RKO (cell line): ENCODE measurements around the gene ELP5.

Experiments
- DNase-seq: peaks from one replicate; pipeline ENCODE4 v3.0.0-alpha.2; 2016; ENCODE audit warnings: low spot score

The ELP5 gene, protein sequence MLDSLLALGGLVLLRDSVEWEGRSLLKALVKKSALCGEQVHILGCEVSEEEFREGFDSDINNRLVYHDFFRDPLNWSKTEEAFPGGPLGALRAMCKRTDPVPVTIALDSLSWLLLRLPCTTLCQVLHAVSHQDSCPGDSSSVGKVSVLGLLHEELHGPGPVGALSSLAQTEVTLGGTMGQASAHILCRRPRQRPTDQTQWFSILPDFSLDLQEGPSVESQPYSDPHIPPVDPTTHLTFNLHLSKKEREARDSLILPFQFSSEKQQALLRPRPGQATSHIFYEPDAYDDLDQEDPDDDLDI

DNA sequence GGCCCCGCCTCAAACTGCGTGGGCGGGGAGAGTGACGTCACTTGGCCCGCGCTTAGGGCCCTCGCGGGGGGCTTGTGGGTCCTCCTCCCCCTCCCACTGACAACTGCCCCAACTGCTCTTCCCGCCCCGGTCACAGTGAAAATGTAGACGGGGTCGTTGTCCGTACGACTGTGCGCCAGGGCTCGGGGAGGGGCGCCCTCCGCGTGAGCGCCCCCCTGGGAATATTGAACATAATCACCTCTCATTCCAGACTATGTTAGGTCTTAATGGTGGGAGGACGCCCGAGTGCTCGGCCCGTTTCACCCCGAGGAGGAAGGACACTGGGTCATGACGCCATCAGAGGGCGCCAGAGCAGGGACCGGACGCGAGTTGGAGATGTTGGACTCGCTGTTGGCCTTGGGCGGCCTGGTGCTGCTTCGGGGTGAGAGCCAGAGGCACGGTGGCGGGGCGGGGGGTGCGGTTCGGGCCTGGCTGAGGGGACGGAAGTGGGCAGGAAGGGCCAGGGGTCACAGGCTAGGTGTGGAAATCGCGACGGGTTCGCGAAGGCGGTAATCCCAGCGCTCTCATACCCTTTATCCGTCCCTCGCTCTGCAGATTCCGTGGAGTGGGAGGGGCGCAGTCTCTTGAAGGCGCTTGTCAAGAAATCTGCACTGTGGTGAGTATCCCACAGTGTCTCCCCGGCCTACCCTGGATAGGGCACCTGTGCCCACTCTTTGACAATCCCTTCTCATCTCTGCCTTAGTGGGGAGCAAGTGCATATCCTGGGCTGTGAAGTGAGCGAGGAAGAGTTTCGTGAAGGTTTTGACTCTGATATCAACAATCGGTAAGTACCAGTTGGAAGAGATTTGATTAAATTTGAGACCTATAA lies at the start of gene ELP5:
Gene ELP5 (plus strand): TSS at position 40 of the 868 bp plus-strand sequence. CDS start 336 bp downstream, at position 376.
- DNase-seq: peak; percentile 94

DNA sequence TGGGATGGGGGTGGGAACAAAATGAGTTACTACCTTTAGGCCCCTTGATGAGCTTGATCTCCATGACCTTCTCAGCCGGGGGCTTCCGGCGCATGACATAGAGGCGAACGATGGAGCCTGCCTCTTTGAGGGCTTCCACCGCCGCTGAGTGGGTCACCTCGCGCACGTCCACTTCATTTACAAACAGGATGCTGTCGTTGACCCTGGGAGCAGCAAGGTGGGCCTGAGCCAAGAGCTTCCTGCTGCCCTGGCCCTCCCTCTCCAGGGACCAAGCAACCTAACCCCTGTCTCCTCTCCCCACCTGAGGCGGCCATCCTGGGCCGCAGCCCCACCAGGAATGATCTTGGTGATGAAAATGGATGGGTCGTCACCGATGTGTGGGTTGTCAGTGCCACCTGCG lies 48.6 kb upstream of the ELP5 start:
- DNase-seq: no peak

DNA sequence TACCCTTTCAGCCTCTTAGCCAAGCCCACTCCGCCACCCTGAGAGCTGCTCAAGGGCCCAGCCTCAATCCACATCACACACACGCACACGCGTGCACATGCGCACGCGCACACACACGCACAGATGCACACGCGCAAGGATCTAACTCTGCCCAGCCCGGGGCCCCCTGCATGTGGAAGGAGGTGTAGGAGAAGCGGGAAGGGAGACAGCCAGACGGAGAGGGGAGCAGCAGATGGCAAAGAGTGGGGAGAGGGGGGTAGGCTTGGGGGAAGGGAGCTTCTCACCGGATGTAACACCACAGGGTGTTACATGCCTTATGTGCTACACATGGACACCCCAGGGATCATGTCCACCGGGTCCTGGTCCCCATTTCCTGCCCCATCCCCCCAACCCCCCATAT lies 47.7 kb upstream of the ELP5 start:
- no peak for DNase-seq

DNA sequence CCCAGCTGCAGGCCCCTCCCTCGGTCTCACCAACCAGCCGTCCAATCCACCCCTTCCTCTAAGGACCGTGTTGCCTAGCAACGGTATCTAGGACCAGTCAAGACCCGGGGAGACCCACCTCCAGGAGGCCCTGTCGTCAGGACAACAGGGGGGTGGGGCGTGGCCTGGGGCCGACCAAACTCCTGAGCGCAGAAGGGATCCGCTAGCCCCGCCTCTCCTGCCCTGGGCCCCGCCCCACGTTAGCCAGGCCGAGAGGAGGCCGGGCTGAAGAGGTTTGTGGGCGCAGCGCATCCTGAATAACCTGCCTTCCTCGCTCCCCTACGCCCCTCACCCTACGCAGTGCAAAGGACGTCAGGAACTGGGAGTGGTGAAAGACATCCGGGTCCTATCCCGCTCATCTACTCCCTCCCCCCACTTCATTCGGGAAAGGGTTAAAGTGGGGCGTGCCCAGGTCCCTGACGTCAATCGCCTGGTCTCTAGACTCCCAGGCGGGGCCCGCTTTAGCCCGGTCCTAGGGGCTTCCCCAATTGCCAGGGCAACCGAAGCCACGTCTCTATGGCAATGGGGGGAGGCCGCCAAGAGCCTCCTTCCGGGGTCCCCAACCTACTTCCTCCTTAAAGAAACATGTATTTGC lies 47.1 kb upstream of the ELP5 start:
- DNase-seq: no peak

DNA sequence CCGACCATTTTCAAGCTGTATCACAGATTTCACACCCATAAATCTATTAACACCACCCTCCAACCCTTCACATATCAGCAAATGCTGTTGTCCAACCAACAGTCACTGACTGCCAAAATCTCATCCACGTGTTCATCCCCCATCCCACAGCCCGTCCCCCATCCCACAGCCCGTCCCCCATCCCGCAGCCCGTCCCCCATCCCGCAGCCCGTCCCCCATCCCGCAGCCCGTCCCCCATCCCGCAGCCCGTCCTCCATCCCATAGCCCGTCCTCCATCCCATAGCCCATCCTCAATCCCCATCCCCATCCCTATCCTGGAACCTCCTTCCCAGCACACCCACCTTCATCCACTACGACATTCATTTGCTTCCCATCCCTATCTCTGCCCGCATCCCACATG lies 46.5 kb upstream of the ELP5 start:
- DNase-seq: no peak

DNA sequence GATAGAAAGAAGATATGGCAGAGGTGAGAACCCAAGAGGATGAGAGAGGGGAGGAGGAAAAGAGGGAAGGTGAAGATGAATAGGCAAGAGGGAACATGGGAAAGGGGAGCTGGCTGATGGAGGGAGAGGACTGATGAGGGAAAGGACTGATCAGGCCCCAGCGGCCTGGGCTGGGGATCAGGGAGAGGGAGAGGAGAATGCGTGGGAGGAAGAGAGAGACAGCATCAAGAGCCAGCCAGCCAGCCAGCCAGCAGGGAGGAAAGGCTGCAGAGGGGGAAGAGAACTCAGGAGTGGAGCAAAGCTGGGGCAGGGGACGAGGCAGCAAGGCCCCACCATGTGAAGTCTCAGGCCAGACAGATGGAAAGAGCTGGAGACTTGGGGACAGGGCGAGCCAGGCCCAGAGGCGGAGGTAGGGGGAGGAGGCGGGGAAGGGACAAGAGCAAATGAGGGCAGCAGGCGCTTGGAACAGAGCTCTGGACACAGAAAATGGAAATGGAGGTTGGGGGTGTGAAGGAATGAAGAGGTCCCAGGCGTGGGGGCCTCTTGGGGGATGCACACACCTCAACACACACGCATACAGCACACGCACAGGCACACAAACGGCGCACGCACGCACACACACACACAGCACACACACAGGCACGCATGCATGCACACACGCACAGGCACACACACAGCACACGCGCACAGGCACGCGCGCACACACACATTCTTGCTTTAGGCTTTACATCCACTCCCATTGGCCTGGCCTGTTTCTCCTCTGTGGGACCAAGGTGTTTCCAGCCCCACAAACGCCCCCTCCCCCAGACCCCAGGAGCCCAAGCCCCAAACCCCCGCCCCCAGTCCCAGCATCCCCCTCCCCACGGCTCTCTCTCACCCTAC lies 44.7 kb upstream of the ELP5 start:
- DNase-seq: no peak

DNA sequence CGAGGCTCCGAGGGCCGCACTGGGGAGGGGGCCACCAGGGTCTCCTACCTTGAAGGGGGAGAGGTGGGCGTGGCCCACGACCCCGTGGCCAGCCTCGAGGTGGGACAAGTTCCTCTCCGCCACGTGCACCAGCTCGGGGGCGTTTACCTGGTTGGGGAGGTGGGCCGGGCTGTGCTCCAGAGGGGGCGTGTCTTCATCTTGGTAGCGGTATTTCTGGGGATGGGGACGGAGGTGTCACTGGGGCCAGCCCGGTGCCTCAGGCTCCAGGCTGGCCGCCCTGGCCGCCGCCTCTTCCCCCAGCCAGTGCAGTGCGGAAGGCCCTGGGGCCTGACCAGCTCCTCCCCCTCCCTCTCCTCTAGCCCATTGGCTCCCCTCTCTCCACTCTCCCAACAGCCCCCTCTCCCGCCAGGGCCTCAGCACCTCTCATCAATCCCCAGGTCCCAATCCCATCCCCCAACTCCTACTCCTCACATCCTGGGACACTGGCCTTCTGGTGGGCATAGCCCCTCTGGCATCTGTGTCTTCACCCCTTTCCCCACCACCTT lies 43.9 kb upstream of the ELP5 start:
- no peak for DNase-seq

DNA sequence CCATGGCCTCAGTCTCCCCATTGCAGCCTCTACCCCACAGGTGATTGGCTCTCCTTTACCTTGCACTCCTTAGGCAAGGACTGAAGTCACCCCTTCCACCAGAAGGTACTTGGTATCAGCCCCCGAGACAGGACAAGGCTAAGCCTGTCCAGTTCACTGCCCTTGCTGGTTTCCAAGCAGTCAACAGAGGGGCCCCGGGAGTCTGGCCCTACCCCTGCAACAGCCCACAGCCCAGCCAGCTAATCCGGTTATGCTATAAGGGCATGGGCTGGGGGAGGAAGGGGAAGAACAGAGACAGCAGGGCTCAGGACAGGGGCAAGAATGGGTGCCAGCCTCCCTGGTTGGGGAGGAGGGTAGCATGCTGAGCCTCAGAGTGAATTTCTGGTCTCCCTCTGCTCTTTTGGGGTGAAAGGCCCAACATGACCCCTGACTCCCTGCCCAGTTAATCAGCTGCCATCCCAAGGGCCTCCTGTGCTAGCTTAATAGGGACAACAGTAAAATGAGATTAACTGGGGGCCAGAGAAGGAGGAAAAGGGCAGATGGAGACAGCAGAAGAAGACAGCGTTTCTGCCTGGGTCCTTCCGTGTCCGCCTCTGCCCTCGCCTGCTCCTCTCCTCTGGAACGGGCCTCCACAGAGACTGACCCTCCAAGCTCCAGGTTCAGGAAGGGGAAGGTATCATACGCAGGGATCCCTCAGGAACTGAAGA lies 43.1 kb upstream of the ELP5 start:
- DNase-seq: no peak

DNA sequence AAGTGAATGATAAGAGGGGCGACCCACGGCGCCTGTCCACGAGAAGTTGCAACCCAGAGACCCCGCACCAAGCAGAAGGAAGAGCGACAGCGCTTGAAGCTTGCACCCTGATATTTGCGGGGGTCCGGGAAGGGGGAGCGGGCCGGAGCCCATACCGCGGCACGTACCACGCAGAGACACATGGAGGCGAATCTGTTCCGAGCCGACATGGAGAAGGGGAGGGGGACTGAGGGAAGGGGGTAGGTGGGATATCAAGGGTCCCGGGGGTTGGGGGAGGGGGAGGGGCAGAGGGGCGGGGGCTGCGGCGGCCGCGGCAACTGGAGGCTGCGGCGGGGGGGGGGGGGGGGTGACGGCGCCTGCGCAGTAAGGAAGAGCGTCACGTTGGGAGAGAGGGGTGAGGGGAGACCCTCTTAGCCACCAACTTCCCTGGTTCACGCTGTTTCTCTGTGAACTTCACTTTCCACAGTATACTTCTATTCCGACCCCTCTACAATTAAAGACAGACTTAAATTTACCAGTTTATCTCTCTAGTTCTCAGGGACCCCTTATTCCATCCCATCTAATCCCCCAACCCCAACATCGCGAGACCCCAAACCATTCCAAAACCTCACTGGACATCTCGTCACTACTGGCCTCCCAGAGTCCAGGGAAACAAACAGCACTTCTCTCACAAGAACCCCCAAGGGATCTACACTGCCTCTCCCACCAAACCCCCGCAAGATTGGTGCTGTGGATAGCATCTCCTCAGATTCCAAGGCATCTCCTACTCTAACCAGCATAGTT lies 40.3 kb upstream of the ELP5 start:
- no peak for DNase-seq

DNA sequence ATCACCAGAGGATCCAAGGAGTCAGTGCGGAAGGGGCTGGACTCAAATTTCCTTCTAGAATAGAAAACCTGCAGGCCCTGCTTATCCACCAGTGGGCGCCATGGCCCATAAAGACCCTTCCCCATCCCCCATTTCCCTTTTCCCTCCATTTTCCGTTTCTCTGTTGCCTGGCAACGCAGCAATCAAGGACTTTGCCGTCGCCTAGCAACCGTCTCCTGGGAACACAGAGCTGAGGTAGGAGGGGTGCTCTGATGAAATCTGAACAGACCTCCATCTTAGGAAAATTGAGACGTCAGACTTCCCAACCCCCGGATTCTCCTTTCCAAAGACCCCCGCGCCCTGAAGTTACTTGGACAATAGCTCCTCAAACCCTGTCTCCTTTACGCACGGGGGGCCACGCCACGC lies 38.1 kb upstream of the ELP5 start:
- DNase-seq: peak; percentile 50

DNA sequence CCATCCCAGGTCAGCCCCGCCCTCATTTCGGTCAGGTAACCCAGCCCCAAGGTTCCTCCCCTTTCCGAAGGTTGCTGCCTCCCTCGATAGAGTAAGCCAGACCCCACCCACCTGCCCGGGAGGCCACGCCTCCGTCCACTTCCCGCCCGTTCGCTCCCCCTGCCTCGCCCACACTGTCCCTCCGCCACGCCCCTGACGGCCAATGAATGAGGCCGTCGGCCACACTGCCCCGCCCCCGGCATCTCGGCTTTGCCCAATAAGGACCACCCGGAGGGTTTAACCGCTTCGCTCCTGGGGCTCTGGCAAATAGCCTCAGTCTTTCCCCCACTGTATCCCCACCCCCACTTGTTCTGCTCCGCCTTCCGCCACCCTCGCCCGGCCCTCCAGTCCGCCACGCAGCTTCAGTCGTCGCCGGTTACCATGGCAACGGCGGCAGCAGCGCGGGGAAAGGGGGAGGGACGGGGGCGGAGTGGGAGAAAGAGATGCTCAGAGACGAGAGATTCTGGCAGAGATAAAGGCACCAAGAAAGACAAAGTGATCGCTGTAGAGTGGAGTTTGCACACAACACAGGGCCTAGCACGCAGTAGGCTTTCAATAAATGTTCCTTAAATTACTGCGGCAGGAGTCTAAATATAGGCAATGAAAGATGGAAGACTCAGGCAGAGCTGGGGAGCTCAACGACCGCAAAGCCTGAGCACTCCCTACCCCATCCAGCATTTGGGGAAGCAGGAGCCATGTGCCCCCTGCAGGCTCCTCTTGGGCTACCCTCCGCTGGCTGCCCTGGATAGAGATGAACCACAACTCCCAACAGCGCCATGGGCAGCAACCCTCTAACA lies 37.5 kb upstream of the ELP5 start:
- peak; percentile 96 for DNase-seq

DNA sequence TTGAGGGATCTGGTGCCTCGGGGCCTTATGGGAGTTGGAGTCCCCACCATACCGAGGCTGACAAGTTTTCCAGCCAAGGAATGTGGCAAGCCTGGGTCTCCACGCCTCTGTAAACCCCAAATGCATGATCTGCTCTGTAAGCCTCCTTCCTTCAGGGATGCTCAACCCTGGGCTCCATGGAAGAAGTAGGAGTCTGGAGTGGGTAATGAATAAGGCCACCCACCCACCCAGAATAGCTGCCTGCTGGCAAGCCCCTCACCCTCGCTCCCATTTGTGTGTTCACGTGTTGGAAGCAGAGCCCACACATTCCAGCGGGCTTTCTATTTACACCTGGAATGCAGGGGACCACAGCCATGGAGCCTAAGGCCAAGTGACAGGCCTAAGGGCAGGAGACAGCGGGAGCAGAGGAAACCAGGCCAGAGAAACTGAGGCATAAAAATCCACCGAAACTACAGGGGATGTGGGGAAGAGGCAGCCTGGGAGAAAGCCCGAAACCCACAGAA lies 36.8 kb upstream of the ELP5 start:
- no peak for DNase-seq

DNA sequence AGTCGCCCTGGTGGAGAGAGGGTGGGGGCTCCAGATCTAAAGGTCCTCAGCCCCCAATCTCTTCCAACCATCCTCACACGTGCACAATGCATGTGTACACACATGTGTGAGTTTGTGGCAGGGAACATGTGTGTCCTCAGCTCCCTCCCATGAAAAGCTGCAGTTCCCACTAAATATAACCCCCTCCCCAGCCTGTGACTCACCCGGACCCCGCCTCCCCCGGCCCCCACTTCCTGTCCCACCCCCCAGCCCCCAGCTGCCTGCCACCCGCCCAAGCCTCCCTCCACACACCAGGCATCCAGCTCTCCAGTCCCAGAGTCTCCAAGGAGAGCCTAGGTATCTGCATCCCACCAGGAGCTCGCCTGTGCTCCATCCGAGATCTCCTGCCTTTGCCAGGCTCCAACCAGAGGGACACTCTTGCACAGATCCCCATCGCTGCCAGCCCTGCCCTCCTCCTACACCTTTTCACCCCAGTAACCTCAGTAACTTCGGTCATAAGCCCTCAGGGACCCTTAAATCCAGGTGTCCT lies 36.3 kb upstream of the ELP5 start:
- no peak for DNase-seq

DNA sequence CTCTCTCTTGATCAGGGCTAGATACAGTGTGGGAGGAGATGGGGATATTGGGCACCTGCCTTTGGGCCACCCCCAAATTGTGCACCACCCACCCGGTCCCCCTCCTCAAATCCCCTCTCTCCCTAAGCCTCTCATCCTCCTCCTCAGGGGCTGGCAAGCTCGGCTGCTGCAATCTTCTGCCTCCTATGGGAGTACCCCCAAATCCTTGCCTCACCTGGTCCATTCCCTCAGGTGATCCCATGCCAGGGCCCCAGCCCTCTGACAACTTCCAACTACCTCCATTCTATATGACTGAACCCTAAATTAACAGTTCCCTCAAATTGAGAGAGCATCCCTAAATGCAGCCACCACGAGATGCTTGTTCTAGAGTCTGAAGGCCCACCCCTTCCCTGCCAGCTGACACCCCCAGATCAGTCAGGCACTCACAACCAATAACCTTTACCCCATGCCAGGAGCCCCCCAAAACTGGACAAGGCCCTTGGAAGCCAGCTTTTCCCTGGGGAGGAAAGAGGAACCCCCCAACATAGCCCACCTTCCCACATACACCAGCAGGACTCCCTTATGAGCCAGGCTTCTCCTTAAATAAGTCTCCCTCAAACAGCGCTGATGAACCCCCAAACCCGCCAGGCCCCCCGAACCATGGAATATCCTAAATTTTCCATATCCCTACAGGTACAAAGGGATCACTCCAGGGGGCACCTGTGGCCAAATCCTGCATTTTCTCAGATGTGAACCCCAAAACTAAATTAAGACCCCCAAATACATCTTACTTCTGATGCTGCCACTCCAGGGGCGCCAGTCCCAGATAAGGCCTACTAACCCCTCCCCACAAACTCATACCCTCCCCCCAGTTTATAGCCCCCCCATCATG lies 35.5 kb upstream of the ELP5 start:
- DNase-seq: no peak

DNA sequence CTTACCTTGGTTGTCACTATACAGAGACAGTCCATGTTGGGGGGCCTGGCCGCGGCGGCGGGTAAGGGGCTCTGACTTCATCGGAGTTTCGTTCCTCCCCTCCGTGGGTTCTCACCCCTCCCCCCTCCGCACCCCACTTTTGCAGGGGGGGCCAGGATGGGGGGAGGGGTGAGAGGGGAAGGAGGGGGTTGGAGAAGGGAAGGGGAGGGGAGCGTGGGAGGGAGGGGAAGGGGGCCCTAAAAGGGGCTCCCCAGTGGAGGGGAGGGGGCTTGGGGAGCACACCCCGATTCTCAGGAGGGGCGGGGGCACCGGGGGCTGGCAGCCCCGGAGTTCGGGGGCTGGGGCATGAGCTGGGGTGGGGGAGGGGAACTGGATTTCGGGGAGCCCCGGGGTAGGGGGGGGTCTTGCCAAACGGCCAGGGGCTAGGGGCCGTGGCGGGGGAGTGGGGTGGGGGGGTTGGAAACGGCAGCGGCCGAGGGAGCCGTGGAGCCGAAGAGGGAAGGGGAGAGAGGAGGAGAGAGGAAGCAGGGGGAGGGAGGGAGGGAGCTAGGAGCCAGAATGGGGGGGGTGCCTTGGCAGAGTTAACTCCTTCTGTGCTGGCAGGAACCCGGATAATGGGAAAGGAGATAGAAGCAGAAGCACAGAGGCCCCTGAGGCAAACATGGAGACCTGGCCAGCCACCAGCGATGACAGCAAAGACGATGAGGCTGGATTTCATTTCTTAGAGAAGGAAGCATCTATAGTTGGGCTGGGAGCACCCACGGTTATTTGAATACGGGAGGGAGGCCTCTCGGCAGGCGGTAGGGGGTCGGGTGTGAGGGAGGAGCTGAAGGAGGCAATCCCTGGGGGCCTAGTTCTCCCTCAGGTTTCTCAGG lies 34.7 kb upstream of the ELP5 start:
- peak; percentile 85 for DNase-seq

DNA sequence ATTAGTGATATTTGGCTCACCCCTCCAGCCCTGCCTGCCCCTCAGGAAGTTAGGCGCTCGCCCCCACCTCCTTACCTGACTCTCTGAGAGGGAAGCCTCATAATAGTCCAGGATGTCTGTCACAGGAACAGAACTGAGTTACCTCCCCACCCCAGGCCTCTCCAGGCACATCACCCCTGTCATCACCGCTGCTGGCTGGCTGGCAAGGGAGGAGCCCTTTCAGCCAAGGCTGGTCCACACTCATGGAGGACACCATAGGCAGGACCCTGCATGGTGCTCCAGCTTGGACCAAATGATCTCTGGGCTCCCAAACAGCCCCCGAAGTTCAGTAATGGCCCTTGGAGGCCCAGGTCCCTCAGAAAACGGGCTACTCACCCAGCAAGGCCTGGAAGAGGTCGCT lies 33.8 kb upstream of the ELP5 start:
- no peak for DNase-seq

DNA sequence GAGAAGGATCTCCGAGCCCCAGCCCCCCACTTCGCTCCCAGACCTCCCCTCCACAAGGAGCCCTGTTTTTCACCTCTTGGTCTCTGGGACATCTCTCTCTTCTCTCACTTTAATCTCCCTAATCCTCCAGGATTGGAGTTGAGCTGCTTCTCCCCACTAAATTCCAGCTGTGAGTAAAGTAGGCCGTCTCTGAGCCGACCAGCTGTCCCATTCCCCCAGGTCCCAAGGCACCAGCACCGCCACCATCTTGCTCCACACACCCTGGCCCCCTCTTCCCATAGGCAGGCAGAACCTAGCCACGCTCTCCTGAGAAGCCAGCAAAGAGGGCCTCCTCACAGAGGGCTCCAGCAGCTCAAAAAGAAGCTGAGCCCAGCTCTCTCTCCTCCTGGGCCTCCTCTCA lies 33.3 kb upstream of the ELP5 start:
- DNase-seq: no peak
